Osteocyte (in vitro differentiated cells): Measurements from ENCODE around the gene ECHDC1. TPM values are rescaled to one million over a fixed set of nuclear protein-coding genes. Genes with fewer than 3 reads are reported as not detected.

Experiments used
- DNase-seq: peaks from one replicate; pipeline ENCODE4 v3.0.0; 2021; ENCODE audit warnings: mixed read lengths; ENCODE audit not compliant: unreplicated experiment; ENCODE audit errors: extremely low spot score
- H3K27ac Mint-ChIP-seq: one replicate; pipeline ENCODE4 v1.8.0; 2021; ENCODE audit warnings: mild to moderate bottlenecking, mixed read lengths; ENCODE audit not compliant: unreplicated experiment
- H3K27me3 Mint-ChIP-seq: one replicate; pipeline ENCODE4 v1.8.0; 2021; ENCODE audit warnings: mixed read lengths; ENCODE audit not compliant: unreplicated experiment
- H3K36me3 Mint-ChIP-seq: one replicate; pipeline ENCODE4 v1.8.0; 2021; ENCODE audit warnings: mixed read lengths; ENCODE audit not compliant: unreplicated experiment
- H3K4me1 Mint-ChIP-seq: one replicate; pipeline ENCODE4 v1.8.0; 2021; ENCODE audit warnings: mixed read lengths; ENCODE audit not compliant: unreplicated experiment
- H3K4me3 Mint-ChIP-seq: one replicate; pipeline ENCODE4 v1.8.0; 2021; ENCODE audit warnings: mild to moderate bottlenecking, moderate library complexity, mixed read lengths; ENCODE audit not compliant: unreplicated experiment
- H3K9me3 Mint-ChIP-seq: one replicate; pipeline ENCODE4 v1.8.0; 2021; ENCODE audit warnings: mixed read lengths; ENCODE audit not compliant: unreplicated experiment
- CTCF ChIP-seq: fragments of 200-600 bp; sonication (generic); IDR thresholded peaks from 2 replicates; pipeline ENCODE4 v1.5.0; 2021; ENCODE audit warnings: antibody characterized with exemption, mild to moderate bottlenecking, moderate library complexity
- total RNA-seq: library from RNA; stranded (reverse); gene quantifications from 2 replicates; pipeline ENCODE4 v1.2.1, GENCODE V29; 2021

Gene ECHDC1
- total RNA-seq, 1 donor from 2014 or later = 47.2 TPM

- Mint-ChIP-seq H3K27ac (no peak overlapping the region), H3K36me3 (peaks cover 20% of the 10 kb centered on the region), H3K4me3 (no peak overlapping the region), H3K9me3 (peaks cover 27% of the 10 kb centered on the region), H3K4me1 (no peaks in the 10 kb centered on the region), H3K27me3 (no peaks in the 10 kb centered on the region)
- DNase-seq = no peak
- no peak for TF ChIP-seq CTCF
Observed at GRCh38 chr6:127349980-127350379, 6.6 kb upstream of the ECHDC1 start.

DNA sequence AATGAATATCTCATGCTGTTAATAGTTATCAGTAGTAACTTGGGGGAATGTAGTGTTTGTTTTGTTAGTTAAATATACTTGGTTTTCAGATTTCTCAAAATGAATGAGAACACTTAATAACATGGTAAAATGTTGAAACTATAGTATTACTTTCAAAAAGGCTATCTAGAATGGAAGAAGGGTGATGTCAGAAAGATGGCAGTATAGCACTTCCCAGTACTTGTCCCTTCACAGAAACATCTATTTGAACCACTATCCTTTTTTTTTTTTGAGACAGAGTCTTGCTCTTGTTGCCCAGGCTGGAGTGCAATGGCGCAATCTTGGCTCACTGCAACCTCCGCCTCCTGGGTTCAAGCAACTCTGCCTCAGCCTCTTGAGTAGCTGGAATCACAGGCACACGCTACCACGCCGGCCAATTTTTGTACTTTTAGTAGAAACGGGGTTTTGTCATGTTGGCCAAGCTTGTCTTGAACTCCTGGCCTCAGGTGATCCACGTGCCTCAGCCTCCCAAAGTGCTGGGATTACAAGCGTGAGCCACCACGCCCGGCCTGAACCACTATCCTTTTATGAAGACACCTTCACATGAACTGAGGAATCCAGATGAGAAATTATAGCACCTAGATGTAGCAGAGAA lies 4.7 kb upstream of the ECHDC1 start:
- Mint-ChIP-seq H3K27me3 (no peaks in the 10 kb centered on the region), H3K4me1 (no peaks in the 10 kb centered on the region), H3K27ac (no peak overlapping the region), H3K9me3 (peaks cover 20% of the 10 kb centered on the region), H3K4me3 (no peak overlapping the region), H3K36me3 (peaks cover 18% of the 10 kb centered on the region)
- TF ChIP-seq CTCF = no peak
- no peak for DNase-seq

DNA sequence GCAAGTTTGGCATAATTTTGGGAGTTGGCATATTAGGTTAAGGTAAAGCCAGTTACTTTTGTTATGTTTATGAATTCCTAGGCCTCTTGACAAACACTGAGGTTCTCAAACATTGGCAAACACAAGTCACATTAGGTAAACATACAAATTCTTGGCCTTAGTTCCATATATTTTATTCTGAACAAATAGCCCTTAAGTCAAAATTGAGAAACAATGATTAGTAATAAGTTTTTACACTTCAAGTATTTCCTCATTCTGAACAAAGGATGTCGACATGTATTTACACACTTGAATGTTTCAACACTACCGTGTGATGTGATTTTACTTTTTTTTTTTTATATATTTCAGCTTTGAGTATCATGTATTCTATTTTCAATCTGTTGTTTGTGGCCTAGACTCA lies 3.8 kb upstream of the ECHDC1 start:
- peaks cover 14% of the 10 kb centered on the region for H3K9me3 Mint-ChIP-seq
- no peaks in the 10 kb centered on the region for H3K27me3 Mint-ChIP-seq
- no peak overlapping the region for H3K4me3 Mint-ChIP-seq
- H3K27ac Mint-ChIP-seq = no peak overlapping the region
- no peaks in the 10 kb centered on the region for H3K4me1 Mint-ChIP-seq
- H3K36me3 Mint-ChIP-seq = peaks cover 14% of the 10 kb centered on the region
- TF ChIP-seq CTCF = no peak
- DNase-seq = no peak

DNA sequence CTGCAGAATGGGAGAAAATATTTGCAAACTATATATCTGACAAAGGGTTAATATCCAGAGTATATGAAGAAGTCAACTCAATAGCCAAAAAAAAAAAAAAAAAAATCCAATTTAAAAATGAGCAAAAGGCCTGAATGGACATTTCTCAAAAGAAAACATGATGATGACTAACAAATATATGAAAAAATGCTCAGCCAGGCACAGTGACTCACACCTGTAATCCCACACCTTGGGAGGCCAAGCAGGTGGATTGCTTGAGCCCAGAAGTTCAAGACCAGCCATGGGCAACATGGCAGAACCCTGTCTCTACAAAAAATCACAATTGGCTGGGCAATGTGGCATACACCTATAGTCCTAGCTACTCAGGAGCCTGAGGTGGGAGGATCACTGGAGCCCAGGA lies 2.1 kb upstream of the ECHDC1 start:
- H3K4me3 Mint-ChIP-seq = no peak overlapping the region
- no peaks in the 10 kb centered on the region for H3K4me1 Mint-ChIP-seq
- peaks cover 13% of the 10 kb centered on the region for H3K9me3 Mint-ChIP-seq
- DNase-seq = no peak
- peaks cover 17% of the 10 kb centered on the region for H3K36me3 Mint-ChIP-seq
- H3K27ac Mint-ChIP-seq = no peak overlapping the region
- H3K27me3 Mint-ChIP-seq = no peaks in the 10 kb centered on the region
- no peak for TF ChIP-seq CTCF

- H3K9me3 Mint-ChIP-seq = peaks cover 5% of the 10 kb centered on the region
- TF ChIP-seq CTCF = no peak
- no peak overlapping the region for H3K27ac Mint-ChIP-seq
- DNase-seq = no peak
- peaks cover 11% of the 10 kb centered on the region for H3K36me3 Mint-ChIP-seq
- H3K4me1 Mint-ChIP-seq = peaks cover 6% of the 10 kb centered on the region
- no peaks in the 10 kb centered on the region for H3K27me3 Mint-ChIP-seq
- H3K4me3 Mint-ChIP-seq = no peak overlapping the region
Observed at GRCh38 chr6:127343809-127344659, 625 bp upstream of the ECHDC1 start.
